K562 (cell line): ENCODE measurements around the gene ILK. TPM values are rescaled to one million over a fixed set of nuclear protein-coding genes. Genes with fewer than 3 reads are reported as not detected.
A peak's percentile ranks its signal among the peaks of the same experiment; 100 is the strongest.

Experiments
- BACH1 ChIP-seq: fragments of 200-800 bp; sonication (Bioruptor generic); IDR thresholded peaks from 2 replicates; pipeline ENCODE4 v1.6.1; 2016; ENCODE audit warnings: missing genetic modification characterization, missing compliant biosample characterization
- CSDE1 ChIP-seq, 2 experiments: fragments of 450-650 bp; IDR thresholded peaks; 2 replicates each; pipeline ENCODE4 v1.6.1; 2016; ENCODE audit warnings: mild to moderate bottlenecking in 1 of 2
- DPF2 ChIP-seq: fragments of 450-650 bp; IDR thresholded peaks from 2 replicates; pipeline ENCODE4 v1.6.1; 2016
- GTF2F1 ChIP-seq: IDR thresholded peaks from 2 replicates; pipeline ENCODE4 v1.6.1; 2011; ENCODE audit warnings: low read depth, low read length, improper control_type of control experiment
- HDAC3 ChIP-seq: fragments of 450-650 bp; IDR thresholded peaks from 2 replicates; pipeline ENCODE4 v1.6.1; 2018; ENCODE audit warnings: borderline replicate concordance, mild to moderate bottlenecking, moderate library complexity; ENCODE audit not compliant: partially characterized antibody
- NCOR1 ChIP-seq: fragments of 450-650 bp; IDR thresholded peaks from 2 replicates; pipeline ENCODE4 v1.6.1; 2016; ENCODE audit warnings: mild to moderate bottlenecking, moderate library complexity
- NEUROD1 ChIP-seq: fragments of 150-350 bp; IDR thresholded peaks from 2 replicates; pipeline ENCODE4 v1.6.1; 2014; ENCODE audit warnings: borderline replicate concordance, low read length, low read depth; ENCODE audit not compliant: partially characterized antibody
- POLR2B ChIP-seq: fragments of 450-650 bp; IDR thresholded peaks from 2 replicates; pipeline ENCODE4 v1.6.1; 2018; ENCODE audit warnings: low read depth; ENCODE audit not compliant: partially characterized antibody
- RFX1 ChIP-seq: fragments of 450-650 bp; IDR thresholded peaks from 2 replicates; pipeline ENCODE4 v1.6.1; 2016; ENCODE audit warnings: mild to moderate bottlenecking, moderate library complexity
- RFX7 ChIP-seq: fragments of 250-450 bp; sonication (Bioruptor Pico); IDR thresholded peaks from 2 replicates; pipeline ENCODE4 v1.5.1; 2021; ENCODE audit warnings: mild to moderate bottlenecking
- SMARCA5 ChIP-seq: fragments of 450-650 bp; IDR thresholded peaks from 2 replicates; pipeline ENCODE4 v1.6.1; 2016
- TARDBP ChIP-seq: fragments of 450-650 bp; IDR thresholded peaks from 2 replicates; pipeline ENCODE4 v1.6.1; 2016
- TCF3 ChIP-seq: sonication (generic); formaldehyde crosslinking; IDR thresholded peaks from 2 replicates; pipeline ENCODE4 v1.4.0; 2020; ENCODE audit warnings: mild to moderate bottlenecking, missing genetic modification reagents
- U2AF2 ChIP-seq: fragments of 200-400 bp; formaldehyde crosslinking; optimal IDR thresholded peaks from 2 replicates; pipeline ENCODE3; 2017; ENCODE audit warnings: low read depth, mild to moderate bottlenecking, low read length
- ZFX ChIP-seq: sonication (generic); formaldehyde crosslinking; IDR thresholded peaks from 2 replicates; pipeline ENCODE4 v1.8.0; 2022; ENCODE audit warnings: mild to moderate bottlenecking, missing genetic modification reagents, moderate library complexity
- ZNF146 ChIP-seq: IDR thresholded peaks from one replicate; pipeline ENCODE4 v1.6.1; 2018; ENCODE audit warnings: missing compliant biosample characterization; ENCODE audit not compliant: unreplicated experiment
- ZNF316 ChIP-seq: fragments of 450-650 bp; IDR thresholded peaks from 2 replicates; pipeline ENCODE4 v1.6.1; 2016
- ZNF830 ChIP-seq: fragments of 250-450 bp; sonication (Bioruptor Pico); IDR thresholded peaks from 2 replicates; pipeline ENCODE4 v1.5.0; 2021; ENCODE audit warnings: mild to moderate bottlenecking
- polyA plus RNA-seq, 8 experiments: library from polyadenylated mRNA; depleted of rRNA in 4 of 8; stranded (reverse) in 5 of 8; unstranded in 3 of 8; fragments of >200 nt; fragmentation: Nextera tagmentation in 2 of 8; fragmentation: Illumina TruSeq in 1 of 8; extraction: Ambion mirVana in 2 of 8; extraction: Trizol in 1 of 8; gene quantifications; 2 replicates each; pipeline versions ENCODE4 v1.2.1 to v1.2.3, GENCODE V29; 2011 to 2014; ENCODE audit warnings: inconsistent platforms in 1 of 8, missing spikeins in 1 of 8
- total RNA-seq, 7 experiments: library from RNA; depleted of rRNA in 6 of 7; stranded (reverse); fragments of >200 nt in 6 of 7; fragmentation: Illumina TruSeq in 2 of 7; extraction: Trizol in 2 of 7; gene quantifications; 2 replicates each; pipeline versions ENCODE4 v1.2.1 to v1.2.3, GENCODE V29; 2011 to 2021; ENCODE audit warnings: low replicate concordance in 1 of 7
- TF ChIP-seq, protein P1 (sequence below): fragments of 450-650 bp; formaldehyde crosslinking; IDR thresholded peaks from 2 replicates; pipeline ENCODE4 v1.4.0; 2020; ENCODE audit warnings: mild to moderate bottlenecking
- TF ChIP-seq, protein P2 (sequence below): fragments of 450-650 bp; IDR thresholded peaks from 2 replicates; pipeline ENCODE4 v1.6.1; 2017; ENCODE audit warnings: antibody characterized with exemption, mild to moderate bottlenecking
- TF ChIP-seq, protein P3 (sequence below): fragments of 250-450 bp; sonication (Bioruptor Pico); IDR thresholded peaks from 2 replicates; pipeline ENCODE4 v1.8.0; 2022; ENCODE audit warnings: moderate library complexity, mild to moderate bottlenecking, inconsistent platforms

The ILK gene
- total and polyA plus RNA-seq, 9 of the 15 experiments (the other 6 are each of a cell fraction or from before 2014, with no cell fraction given) = 43.3 to 95.9 (median 58.9) TPM

- TF ChIP-seq TARDBP (peak; percentile 32; the same call in 1 of the 2 replicates), NEUROD1 (peak; percentile 81), SMARCA5 (peak; percentile 87), CSDE1 (IDR thresholded peaks at IDR 0.05) (no peak), ZNF830 (CRISPR knock-in tag) (no peak), DPF2 (peak; percentile 98), ZFX (CRISPR knock-in tag) (no peak), NCOR1 (peak; percentile 91), U2AF2 (no peak), RFX7 (CRISPR knock-in tag) (no peak), RFX1 (no peak), TCF3 (peak; percentile 95), ZNF316 (0 out of 2 replicates have a peak, but pooled peaks have one; percentile 31), POLR2B (peak; percentile 57), BACH1 (tag) (no peak), HDAC3 (peak; percentile 34), GTF2F1 (no peak), ZNF146 (CRISPR knock-in tag) (no peak)
- TF ChIP-seq, protein P1, sequence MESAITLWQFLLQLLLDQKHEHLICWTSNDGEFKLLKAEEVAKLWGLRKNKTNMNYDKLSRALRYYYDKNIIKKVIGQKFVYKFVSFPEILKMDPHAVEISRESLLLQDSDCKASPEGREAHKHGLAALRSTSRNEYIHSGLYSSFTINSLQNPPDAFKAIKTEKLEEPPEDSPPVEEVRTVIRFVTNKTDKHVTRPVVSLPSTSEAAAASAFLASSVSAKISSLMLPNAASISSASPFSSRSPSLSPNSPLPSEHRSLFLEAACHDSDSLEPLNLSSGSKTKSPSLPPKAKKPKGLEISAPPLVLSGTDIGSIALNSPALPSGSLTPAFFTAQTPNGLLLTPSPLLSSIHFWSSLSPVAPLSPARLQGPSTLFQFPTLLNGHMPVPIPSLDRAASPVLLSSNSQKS (CRISPR knock-in tag) = no peak
- TF ChIP-seq, protein P2, sequence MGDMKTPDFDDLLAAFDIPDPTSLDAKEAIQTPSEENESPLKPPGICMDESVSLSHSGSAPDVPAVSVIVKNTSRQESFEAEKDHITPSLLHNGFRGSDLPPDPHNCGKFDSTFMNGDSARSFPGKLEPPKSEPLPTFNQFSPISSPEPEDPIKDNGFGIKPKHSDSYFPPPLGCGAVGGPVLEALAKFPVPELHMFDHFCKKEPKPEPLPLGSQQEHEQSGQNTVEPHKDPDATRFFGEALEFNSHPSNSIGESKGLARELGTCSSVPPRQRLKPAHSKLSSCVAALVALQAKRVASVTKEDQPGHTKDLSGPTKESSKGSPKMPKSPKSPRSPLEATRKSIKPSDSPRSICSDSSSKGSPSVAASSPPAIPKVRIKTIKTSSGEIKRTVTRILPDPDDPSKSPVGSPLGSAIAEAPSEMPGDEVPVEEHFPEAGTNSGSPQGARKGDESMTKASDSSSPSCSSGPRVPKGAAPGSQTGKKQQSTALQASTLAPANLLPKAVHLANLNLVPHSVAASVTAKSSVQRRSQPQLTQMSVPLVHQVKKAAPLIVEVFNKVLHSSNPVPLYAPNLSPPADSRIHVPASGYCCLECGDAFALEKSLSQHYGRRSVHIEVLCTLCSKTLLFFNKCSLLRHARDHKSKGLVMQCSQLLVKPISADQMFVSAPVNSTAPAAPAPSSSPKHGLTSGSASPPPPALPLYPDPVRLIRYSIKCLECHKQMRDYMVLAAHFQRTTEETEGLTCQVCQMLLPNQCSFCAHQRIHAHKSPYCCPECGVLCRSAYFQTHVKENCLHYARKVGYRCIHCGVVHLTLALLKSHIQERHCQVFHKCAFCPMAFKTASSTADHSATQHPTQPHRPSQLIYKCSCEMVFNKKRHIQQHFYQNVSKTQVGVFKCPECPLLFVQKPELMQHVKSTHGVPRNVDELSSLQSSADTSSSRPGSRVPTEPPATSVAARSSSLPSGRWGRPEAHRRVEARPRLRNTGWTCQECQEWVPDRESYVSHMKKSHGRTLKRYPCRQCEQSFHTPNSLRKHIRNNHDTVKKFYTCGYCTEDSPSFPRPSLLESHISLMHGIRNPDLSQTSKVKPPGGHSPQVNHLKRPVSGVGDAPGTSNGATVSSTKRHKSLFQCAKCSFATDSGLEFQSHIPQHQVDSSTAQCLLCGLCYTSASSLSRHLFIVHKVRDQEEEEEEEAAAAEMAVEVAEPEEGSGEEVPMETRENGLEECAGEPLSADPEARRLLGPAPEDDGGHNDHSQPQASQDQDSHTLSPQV = peak; percentile 54
- TF ChIP-seq, protein P3, sequence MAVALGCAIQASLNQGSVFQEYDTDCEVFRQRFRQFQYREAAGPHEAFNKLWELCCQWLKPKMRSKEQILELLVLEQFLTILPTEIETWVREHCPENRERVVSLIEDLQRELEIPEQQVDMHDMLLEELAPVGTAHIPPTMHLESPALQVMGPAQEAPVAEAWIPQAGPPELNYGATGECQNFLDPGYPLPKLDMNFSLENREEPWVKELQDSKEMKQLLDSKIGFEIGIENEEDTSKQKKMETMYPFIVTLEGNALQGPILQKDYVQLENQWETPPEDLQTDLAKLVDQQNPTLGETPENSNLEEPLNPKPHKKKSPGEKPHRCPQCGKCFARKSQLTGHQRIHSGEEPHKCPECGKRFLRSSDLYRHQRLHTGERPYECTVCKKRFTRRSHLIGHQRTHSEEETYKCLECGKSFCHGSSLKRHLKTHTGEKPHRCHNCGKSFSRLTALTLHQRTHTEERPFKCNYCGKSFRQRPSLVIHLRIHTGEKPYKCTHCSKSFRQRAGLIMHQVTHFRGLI (CRISPR knock-in tag) = no peak
Observed at GRCh38 chr11:6554828-6555706, 48.5 kb upstream of the ILK start (continued).
